HEK293T (cell line): Measurements from ENCODE around the gene HAL.

Experiments
- CTCF ChIA-PET: fragments of 350-600 bp; formaldehyde crosslinking; extraction: SDS; loops from one replicate; lab custom pipeline; 2021; ENCODE audit warnings: antibody characterized with exemption, inconsistent platforms; lab: Yijun Ruan, JAX
- POLR2A ChIA-PET: fragments of 350-600 bp; formaldehyde crosslinking; extraction: SDS; loops from one replicate; lab custom pipeline; 2020; ENCODE audit warnings: antibody characterized with exemption, inconsistent platforms; lab: Yijun Ruan, JAX
- DNase-seq: peaks from one replicate; pipeline ENCODE4 v3.0.0; 2012; ENCODE audit warnings: mixed read lengths; ENCODE audit errors: extremely low spot score
- ARNT ChIP-seq: fragments of 450-650 bp; IDR thresholded peaks from 2 replicates; pipeline ENCODE4 v1.6.1; 2017; ENCODE audit warnings: mild to moderate bottlenecking
- BHLHE40 ChIP-seq: fragments of 450-650 bp; IDR thresholded peaks from 2 replicates; pipeline ENCODE4 v1.6.1; 2016; ENCODE audit warnings: mild to moderate bottlenecking, moderate library complexity, borderline replicate concordance
- CTBP1 ChIP-seq: fragments of 450-650 bp; IDR thresholded peaks from 2 replicates; pipeline ENCODE4 v1.6.1; 2016; ENCODE audit warnings: borderline replicate concordance
- ELF4 ChIP-seq: fragments of 450-650 bp; IDR thresholded peaks from 2 replicates; pipeline ENCODE4 v1.6.1; 2017; ENCODE audit warnings: antibody characterized with exemption
- FOXA1 ChIP-seq: fragments of 450-650 bp; IDR thresholded peaks from 2 replicates; pipeline ENCODE4 v1.6.1; 2016; ENCODE audit warnings: mild to moderate bottlenecking
- FOXK2 ChIP-seq: fragments of 450-650 bp; IDR thresholded peaks from 2 replicates; pipeline ENCODE4 v1.6.1; 2016; ENCODE audit warnings: mild to moderate bottlenecking
- FOXM1 ChIP-seq: fragments of 450-650 bp; IDR thresholded peaks from 2 replicates; pipeline ENCODE4 v1.6.1; 2017; ENCODE audit warnings: mild to moderate bottlenecking, borderline replicate concordance
- HDGF ChIP-seq: fragments of 450-650 bp; IDR thresholded peaks from 2 replicates; pipeline ENCODE4 v1.6.1; 2017; ENCODE audit warnings: antibody characterized with exemption, borderline replicate concordance
- L3MBTL2 ChIP-seq: fragments of 450-650 bp; conservative IDR thresholded peaks from 2 replicates; pipeline ENCODE4 v1.6.1; 2016; ENCODE audit warnings: mild to moderate bottlenecking
- LEF1 ChIP-seq: fragments of 450-650 bp; IDR thresholded peaks from 2 replicates; pipeline ENCODE4 v1.6.1; 2017; ENCODE audit warnings: mild to moderate bottlenecking, borderline replicate concordance
- NFRKB ChIP-seq: fragments of 450-650 bp; IDR thresholded peaks from 2 replicates; pipeline ENCODE4 v1.6.1; 2016; ENCODE audit warnings: mild to moderate bottlenecking, moderate library complexity
- PKNOX1 ChIP-seq: fragments of 450-650 bp; IDR thresholded peaks from 2 replicates; pipeline ENCODE4 v1.6.1; 2016
- SP1 ChIP-seq: fragments of 450-650 bp; IDR thresholded peaks from 2 replicates; pipeline ENCODE4 v1.6.1; 2017
- SUZ12 ChIP-seq: fragments of 450-650 bp; IDR thresholded peaks from 2 replicates; pipeline ENCODE4 v1.6.1; 2016; ENCODE audit warnings: mild to moderate bottlenecking
- TARDBP ChIP-seq: fragments of 450-650 bp; IDR thresholded peaks from 2 replicates; pipeline ENCODE4 v1.6.1; 2016
- ZNF384 ChIP-seq: fragments of 450-650 bp; IDR thresholded peaks from 2 replicates; pipeline ENCODE4 v1.6.1; 2016

Gene HAL

DNA sequence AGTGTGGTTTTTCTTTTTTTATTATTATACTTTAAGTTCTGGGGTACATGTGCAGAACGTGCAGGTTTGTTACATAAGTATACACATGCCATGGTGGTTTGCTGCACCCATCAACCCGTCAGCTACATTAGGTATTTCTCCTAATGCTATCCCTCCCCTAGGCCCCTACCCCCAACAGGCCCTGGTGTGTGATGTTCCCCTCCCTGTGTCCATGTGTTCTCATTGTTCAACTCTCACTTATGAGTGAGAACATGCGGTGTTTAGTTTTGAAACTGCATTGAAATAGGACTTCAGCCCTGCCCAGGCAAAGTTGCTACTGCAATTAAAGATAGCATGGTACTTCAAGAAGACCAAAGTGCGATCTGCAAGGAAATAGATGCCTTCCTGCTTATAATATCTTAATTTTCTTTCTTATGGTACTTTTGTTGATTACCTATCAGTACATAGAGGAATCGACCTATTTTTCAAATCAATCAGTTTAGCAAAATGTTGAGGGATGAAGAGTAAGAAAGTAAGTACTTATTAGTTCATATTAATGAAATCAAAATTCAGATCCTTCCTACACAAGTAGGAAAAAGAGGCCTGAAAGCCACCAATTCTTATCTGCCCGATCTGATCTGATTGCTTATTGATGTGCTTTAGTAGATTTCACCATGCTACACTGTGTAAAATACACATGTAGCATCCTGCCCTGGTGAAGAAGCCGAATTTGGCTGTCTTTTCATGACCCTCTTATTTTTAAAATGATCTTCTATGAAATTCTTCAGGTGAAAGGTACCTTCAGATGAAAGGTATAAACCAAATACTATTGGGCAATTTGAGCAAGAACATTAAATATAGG lies 37.6 kb upstream of the HAL start:
- TF ChIP-seq FOXM1, result no peak
- TF ChIP-seq PKNOX1, result no peak
- TF ChIP-seq TARDBP, result no peak
- no peak for DNase-seq
- POLR2A ChIA-PET, result no interaction called here
- CTCF ChIA-PET, result no interaction called here

GRCh38 chr12:96029826-96030225 lies 33.7 kb upstream of the HAL start:
- no peak for DNase-seq
- ChIA-PET CTCF (no interaction called here), POLR2A (no interaction called here)
- no peak for TF ChIP-seq NFRKB

GRCh38 chr12:96028538-96028937 lies 32.4 kb upstream of the HAL start:
- ChIA-PET POLR2A (no interaction called here), CTCF (no interaction called here)
- no peak for TF ChIP-seq TARDBP
- no peak for TF ChIP-seq SP1
- no peak for TF ChIP-seq FOXA1
- no peak for TF ChIP-seq CTBP1
- no peak for TF ChIP-seq ZNF384
- TF ChIP-seq L3MBTL2, result no peak
- TF ChIP-seq LEF1, result no peak

GRCh38 chr12:96026331-96026730 lies 30.2 kb upstream of the HAL start:
- no peak for TF ChIP-seq ELF4
- TF ChIP-seq PKNOX1, result no peak
- no peak for TF ChIP-seq SP1
- TF ChIP-seq BHLHE40, result no peak
- no peak for TF ChIP-seq ARNT
- TF ChIP-seq SUZ12, result no peak
- no peak for TF ChIP-seq CTBP1
- no peak for TF ChIP-seq ZNF384
- TF ChIP-seq LEF1, result no peak
- TF ChIP-seq TARDBP, result no peak
- TF ChIP-seq FOXM1, result no peak
- no peak for TF ChIP-seq HDGF
- TF ChIP-seq FOXA1, result no peak
- TF ChIP-seq L3MBTL2, result no peak
- TF ChIP-seq FOXK2, result no peak
- no peak for TF ChIP-seq NFRKB
- POLR2A ChIA-PET, result no interaction called here
- DNase-seq, result no peak
- CTCF ChIA-PET, result no interaction called here

More at GRCh38 chr12:96028538-96028937, 32.4 kb upstream of the HAL start:
- no peak for DNase-seq

DNA sequence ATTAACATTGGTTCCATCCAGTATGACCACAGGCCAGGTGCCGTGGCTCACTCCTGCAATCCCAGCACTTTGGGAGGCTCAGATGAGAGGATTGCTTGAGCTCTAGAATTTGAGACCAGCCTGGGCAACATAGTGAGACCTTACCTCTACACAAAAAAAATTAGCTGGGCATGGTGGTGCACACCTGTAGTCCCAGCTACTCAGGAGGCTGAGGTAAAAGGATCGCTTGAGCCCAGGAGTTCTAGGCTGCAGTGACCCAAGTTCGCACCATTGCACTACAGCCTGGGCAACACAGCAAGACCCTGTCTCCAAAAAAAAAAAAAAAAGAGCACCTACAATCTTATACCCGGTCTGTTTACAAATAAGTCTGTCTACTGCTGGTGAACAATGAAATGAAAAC lies 29.4 kb upstream of the HAL start:
- TF ChIP-seq SUZ12 (no peak), L3MBTL2 (no peak), TARDBP (no peak), ARNT (no peak), LEF1 (no peak), FOXA1 (no peak), PKNOX1 (no peak), FOXK2 (no peak), SP1 (no peak), HDGF (no peak), ELF4 (no peak), CTBP1 (no peak), FOXM1 (no peak), NFRKB (no peak), ZNF384 (no peak)
- ChIA-PET CTCF (no interaction called here), POLR2A (no interaction called here)
- no peak for DNase-seq

GRCh38 chr12:96020314-96021003 lies 24.3 kb upstream of the HAL start:
- CTCF ChIA-PET, result interaction anchor here (1.0 kb wide), 1 partner anchor 22 kb away, joined by 5 read pairs; no protein-coding TSS in a partner anchor
- DNase-seq, result no peak
- POLR2A ChIA-PET, result no interaction called here
- TF ChIP-seq SUZ12 (no peak), L3MBTL2 (no peak), FOXA1 (no peak), LEF1 (no peak), ARNT (no peak), ELF4 (no peak), TARDBP (no peak)
